ENCODE data around the gene CREB3L2.

- TF ChIP-seq POLR2A (IDR thresholded peaks at IDR 0.05) (no peak), CTCF (IDR thresholded peaks at IDR 0.05) (no peak), EP300 (IDR thresholded peaks at IDR 0.05) (no peak)
These were observed 57.7 kb downstream of the CREB3L2 start for GRCh38 chr7:137944168-137944567.
